GM12873 (cell line): ENCODE data around the gene OR4B1.
A peak's percentile ranks its signal among the peaks of the same experiment; 100 is the strongest.

ENCODE experiments used
- TF ChIP-seq, protein P1 (sequence below): IDR thresholded peaks from 2 replicates; pipeline ENCODE4 v1.5.1; 2012; ENCODE audit warnings: low read depth, mild to moderate bottlenecking, moderate library complexity, low read length, control low read depth; ENCODE audit not compliant: insufficient read depth; ENCODE audit errors: missing control alignments

The OR4B1 gene

DNA sequence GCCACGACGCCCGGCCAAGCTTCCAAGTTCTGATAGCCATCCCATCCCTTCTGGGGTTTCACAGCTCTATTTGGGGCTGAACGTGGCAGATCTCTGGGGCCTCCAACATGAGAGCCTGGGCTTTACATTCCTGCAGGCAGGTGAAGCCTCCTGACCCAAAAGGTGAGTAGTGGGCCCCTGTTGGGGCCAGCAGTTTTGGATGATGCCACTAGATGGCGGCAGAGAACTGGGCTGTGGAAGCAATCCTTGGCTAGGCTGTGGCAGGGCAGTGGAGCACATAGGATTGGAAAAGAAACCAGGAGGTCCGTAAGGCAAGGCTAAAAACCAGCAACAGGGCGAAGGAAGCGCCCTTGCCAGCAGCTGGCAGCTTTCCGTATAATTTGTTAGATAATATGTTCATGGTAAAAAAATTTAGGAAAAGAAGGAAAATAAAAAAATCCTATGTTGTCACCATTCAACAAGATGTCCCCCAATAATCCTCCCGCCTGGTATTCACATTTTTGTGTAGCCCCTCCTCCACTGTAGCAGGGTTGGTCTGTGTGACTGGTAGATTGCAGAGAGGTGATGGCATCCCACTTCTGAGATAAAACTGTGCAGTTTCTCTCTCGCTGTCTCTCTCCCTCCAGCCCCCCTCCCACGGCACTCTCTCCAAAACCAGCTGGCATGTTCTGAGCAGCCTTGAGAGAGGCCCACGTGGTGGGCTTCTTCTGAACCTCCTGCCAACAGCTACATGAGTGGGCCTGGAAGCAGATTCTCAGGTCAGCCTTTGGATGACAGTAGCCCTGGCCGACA, 43.6 kb upstream of the OR4B1 start:
- TF ChIP-seq, protein P1, sequence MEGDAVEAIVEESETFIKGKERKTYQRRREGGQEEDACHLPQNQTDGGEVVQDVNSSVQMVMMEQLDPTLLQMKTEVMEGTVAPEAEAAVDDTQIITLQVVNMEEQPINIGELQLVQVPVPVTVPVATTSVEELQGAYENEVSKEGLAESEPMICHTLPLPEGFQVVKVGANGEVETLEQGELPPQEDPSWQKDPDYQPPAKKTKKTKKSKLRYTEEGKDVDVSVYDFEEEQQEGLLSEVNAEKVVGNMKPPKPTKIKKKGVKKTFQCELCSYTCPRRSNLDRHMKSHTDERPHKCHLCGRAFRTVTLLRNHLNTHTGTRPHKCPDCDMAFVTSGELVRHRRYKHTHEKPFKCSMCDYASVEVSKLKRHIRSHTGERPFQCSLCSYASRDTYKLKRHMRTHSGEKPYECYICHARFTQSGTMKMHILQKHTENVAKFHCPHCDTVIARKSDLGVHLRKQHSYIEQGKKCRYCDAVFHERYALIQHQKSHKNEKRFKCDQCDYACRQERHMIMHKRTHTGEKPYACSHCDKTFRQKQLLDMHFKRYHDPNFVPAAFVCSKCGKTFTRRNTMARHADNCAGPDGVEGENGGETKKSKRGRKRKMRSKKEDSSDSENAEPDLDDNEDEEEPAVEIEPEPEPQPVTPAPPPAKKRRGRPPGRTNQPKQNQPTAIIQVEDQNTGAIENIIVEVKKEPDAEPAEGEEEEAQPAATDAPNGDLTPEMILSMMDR: peak; percentile 98

DNA sequence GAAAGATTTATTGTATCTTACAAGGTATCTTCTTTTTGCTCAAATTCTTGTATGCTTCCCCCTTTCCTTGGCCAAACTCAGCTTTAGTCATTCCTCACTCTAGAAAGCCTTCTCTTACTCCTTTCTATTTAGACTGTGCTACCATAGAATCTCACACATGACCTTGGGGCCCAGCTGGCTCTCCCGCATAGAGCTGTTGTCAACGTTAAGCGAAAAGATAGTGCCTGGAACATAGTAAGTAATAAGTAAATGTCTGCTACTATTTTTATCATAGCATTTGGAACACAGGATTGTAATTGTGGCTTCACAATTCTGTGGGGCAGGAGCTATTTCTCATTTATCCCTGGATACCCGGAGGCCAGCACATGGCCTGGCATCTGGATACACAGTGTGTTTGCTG, 38.9 kb upstream of the OR4B1 start:
- TF ChIP-seq, protein P1: no peak

DNA sequence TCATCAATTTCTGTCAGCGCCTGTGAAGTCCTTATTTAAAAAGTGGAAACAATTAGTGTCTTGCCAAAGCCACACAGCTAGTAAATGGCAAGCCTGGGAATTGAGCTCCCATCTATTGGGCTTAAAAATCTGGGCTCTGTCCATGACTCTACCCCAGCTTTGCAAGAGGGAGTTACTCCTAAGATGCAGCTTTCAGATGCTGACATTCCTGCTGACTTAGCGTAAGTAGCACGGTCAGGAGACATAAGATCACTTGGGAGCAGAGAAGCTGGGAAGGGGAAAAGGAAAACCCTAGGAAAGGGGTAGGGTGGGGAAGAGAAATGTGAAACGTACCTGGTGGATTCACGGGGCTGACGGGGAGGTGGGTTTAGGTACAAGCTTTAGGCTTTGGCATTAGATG, 36.0 kb upstream of the OR4B1 start:
- TF ChIP-seq, protein P1: no peak

DNA sequence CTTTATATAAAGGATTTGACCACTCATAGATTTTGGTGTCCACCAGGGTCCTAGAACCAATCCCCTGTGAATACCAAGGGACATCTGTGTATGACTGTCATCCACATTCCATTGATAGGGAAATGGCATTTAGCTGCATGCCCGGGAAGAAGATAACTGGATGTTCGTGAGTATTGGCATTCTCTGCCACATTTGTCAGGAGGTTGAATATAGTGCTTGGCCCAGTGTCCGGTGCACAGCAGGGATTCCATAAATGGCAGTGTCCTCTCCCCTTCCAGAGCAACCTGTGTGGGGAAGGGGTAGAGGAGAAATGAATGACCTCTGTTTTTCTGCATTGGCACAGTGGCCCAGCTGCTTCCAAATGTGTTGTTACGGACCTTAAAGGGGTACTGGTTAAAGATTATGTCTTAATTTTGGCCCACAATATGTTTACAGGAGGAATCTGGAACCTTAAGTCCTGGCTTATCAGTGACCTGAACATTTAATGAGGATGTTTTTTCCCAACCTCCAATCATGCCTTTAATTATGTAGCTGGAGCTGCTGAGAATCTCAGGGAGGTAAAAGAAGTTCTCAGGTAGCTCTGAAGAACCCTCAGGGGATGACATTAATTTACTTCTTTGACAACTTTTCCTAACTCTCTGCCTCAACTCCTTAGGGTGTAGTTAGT, 33.6 kb upstream of the OR4B1 start:
- TF ChIP-seq, protein P1: no peak

DNA sequence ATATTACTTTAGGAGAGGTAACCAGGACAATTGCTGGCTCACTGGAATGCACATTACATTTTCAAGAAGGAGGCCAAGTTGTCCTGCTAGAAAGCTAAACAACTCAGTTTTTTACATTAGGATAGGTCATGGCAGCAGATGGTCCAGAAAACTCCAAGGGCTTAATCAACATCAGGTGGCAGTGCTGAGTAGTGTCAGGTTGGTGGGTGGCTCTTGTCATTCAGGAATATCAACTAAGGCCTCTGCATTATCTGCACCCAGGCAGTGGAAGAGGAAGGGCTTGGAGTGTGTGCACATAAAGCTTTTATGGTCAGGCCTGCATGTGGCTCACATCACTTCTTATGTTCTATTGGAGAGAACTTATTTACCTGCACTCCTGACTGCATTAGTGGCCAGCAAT, 32.2 kb upstream of the OR4B1 start:
- TF ChIP-seq, protein P1: no peak

DNA sequence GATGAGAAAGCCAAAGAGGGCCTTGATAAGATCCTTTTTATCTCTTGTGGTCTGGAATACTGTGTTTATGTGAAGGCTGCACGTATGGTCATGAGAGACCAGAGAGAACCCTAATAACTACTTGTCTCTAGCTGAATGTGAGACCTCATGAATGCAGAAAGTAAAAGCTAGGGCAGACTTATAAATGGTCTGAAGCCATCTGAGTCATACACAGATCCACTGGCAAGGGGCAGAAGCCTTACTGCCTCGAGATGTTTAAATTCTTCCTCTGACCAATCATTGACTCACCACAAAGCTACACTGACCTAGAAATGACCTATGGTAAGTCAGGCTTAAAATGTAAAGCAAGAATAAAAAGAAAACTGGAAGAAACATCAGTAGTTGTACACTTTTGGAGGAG, 22.7 kb upstream of the OR4B1 start:
- TF ChIP-seq, protein P1: no peak

DNA sequence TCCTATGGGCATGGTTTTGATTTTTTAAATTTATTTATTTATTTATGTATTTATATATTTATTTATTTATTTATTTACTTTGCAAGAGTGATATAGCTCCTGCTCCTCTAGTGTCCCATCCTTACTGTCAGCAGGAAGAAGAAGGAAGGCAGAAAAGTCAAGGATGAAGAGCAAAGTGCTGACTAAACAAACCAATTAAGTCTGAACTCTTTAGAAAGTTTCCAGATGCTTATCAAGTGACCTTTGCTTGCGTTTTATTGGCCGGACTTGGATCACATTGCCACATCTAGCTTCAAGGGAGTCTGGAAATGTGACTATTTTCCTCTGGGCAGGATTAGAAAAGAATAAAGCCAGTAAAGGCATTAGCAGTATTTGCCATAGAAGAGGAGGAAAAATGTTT, 8.7 kb upstream of the OR4B1 start:
- TF ChIP-seq, protein P1: no peak
